PC-9 (cell line): ENCODE data around the gene TNFRSF25. TPM values are rescaled to one million over a fixed set of nuclear protein-coding genes. Genes with fewer than 3 reads are reported as not detected.

Experiments
- BruUV-seq: library from RNA; stranded (reverse); fragments of 400-500 nt; replicated peaks from 2 replicates; lab custom pipeline; 2021; lab: Mats Ljungman, UMichigan
- CTCF ChIA-PET: fragments of 300-600 bp; sonication (Branson Sonifier 250); formaldehyde crosslinking; loops from one replicate; lab custom pipeline; 2022; ENCODE audit warnings: antibody characterized with exemption; lab: Charles Lee
- POLR2A ChIA-PET: fragments of 300-600 bp; sonication (Branson Sonifier 250); formaldehyde crosslinking; loops from one replicate; lab custom pipeline; 2022; ENCODE audit warnings: antibody characterized with exemption; ENCODE audit not compliant: unreplicated experiment; lab: Charles Lee
- DNase-seq, 2 experiments: peaks; one replicate each; pipeline versions ENCODE4 v3.0.0 to v3.0.0-alpha.2; 2015 to 2022; ENCODE audit warnings: mixed read lengths in 1 of 2
- H2AFZ ChIP-seq: fragments of 200-600 bp; sonication (generic); 2 replicates; pipeline ENCODE4 v1.8.1; 2017; ENCODE audit warnings: antibody characterized with exemption
- H3F3A ChIP-seq: fragments of 200-600 bp; sonication (generic); 2 replicates; pipeline ENCODE4 v1.8.1; 2017; ENCODE audit warnings: antibody characterized with exemption, mild to moderate bottlenecking, low read depth; ENCODE audit not compliant: insufficient read depth
- H3K27ac ChIP-seq: fragments of 200-600 bp; sonication (generic); 2 replicates; pipeline ENCODE4 v1.6.1; 2016; ENCODE audit warnings: mixed run types
- H3K27me3 ChIP-seq: fragments of 200-600 bp; sonication (generic); 2 replicates; pipeline ENCODE4 v1.6.1; 2016; ENCODE audit warnings: low read depth, mixed run types; ENCODE audit not compliant: insufficient read depth
- H3K36me3 ChIP-seq: fragments of 200-600 bp; sonication (generic); 2 replicates; pipeline ENCODE4 v1.6.1; 2016; ENCODE audit warnings: low read depth, mixed run types
- H3K4me1 ChIP-seq: fragments of 200-600 bp; sonication (generic); replicated peaks from 2 replicates; pipeline ENCODE4 v1.6.1; 2016; ENCODE audit warnings: mixed run types; ENCODE audit not compliant: insufficient read depth
- H3K4me2 ChIP-seq: fragments of 200-600 bp; sonication (generic); 2 replicates; pipeline ENCODE4 v1.6.1; 2017; ENCODE audit warnings: mixed run types
- H3K4me3 ChIP-seq: fragments of 200-600 bp; sonication (generic); 2 replicates; pipeline ENCODE4 v1.6.1; 2016; ENCODE audit warnings: mixed run types
- H3K79me2 ChIP-seq: fragments of 200-600 bp; sonication (generic); 2 replicates; pipeline ENCODE4 v1.6.1; 2017; ENCODE audit warnings: low read depth, mixed run types
- H3K9me2 ChIP-seq: fragments of 200-600 bp; sonication (generic); 2 replicates; pipeline ENCODE4 v1.8.1; 2017; ENCODE audit warnings: mild to moderate bottlenecking; ENCODE audit not compliant: insufficient read depth
- H3K9me3 ChIP-seq: fragments of 200-600 bp; sonication (generic); 2 replicates; pipeline ENCODE4 v1.8.1; 2016; ENCODE audit warnings: low read depth; ENCODE audit not compliant: insufficient read depth
- H4K20me1 ChIP-seq: fragments of 200-600 bp; sonication (generic); 2 replicates; pipeline ENCODE4 v1.8.1; 2017; ENCODE audit not compliant: insufficient read depth
- CTCF ChIP-seq: fragments of 200-600 bp; sonication (generic); conservative IDR thresholded peaks from 2 replicates; pipeline ENCODE4 v1.6.1; 2017; ENCODE audit warnings: mixed run types, antibody characterized with exemption, mild to moderate bottlenecking, moderate library complexity
- EZH2 ChIP-seq: fragments of 200-600 bp; sonication (generic); IDR thresholded peaks from 2 replicates; pipeline ENCODE4 v1.8.0; 2017; ENCODE audit warnings: antibody characterized with exemption, low read depth
- intact Hi-C: fragments of 100-400 bp; cut with micrococcal nuclease; formaldehyde crosslinking; loops from one replicate; pipeline ENCODE4 v1.10.0; 2022; ENCODE audit not compliant: unreplicated experiment
- total RNA-seq: library from RNA; stranded (reverse); gene quantifications from 2 replicates; pipeline ENCODE4 v1.2.3, GENCODE V29; 2021

TNFRSF25 gene
- total RNA-seq, 1 experiment from 2014 or later, result 12.3 TPM

GRCh38 chr1:6461051-6461530, 4.9 kb downstream of the TNFRSF25 start:
- no peaks in the 10 kb centered on the region for H3K9me3 ChIP-seq
- TF ChIP-seq CTCF, result no peak
- no peak for TF ChIP-seq EZH2
- H3K4me2 ChIP-seq, result no peak overlapping the region
- no peaks in the 10 kb centered on the region for H3F3A ChIP-seq
- no peak overlapping the region for H3K4me3 ChIP-seq
- no peak for DNase-seq
- H3K27ac ChIP-seq, result no peak overlapping the region
- no TSS peak for BruUV-seq
- H4K20me1 ChIP-seq, result no peaks in the 10 kb centered on the region
- H3K4me1 ChIP-seq, result no peaks in the 10 kb centered on the region
- no peaks in the 10 kb centered on the region for H3K79me2 ChIP-seq
- CTCF ChIA-PET, result no interaction called here
- H3K9me2 ChIP-seq, result no peaks in the 10 kb centered on the region
- no peaks in the 10 kb centered on the region for H3K27me3 ChIP-seq
- H3K36me3 ChIP-seq, result no peaks in the 10 kb centered on the region
- no peak overlapping the region for H2AFZ ChIP-seq
- intact Hi-C loops, result no loop called here
- POLR2A ChIA-PET, result no interaction called here

GRCh38 chr1:6460301-6461050, 5.5 kb downstream of the TNFRSF25 start:
- Histone ChIP-seq H3K4me1 (no peaks in the 10 kb centered on the region), H3K27me3 (no peaks in the 10 kb centered on the region), H3K36me3 (no peaks in the 10 kb centered on the region), H3K27ac (no peak overlapping the region), H3K4me3 (no peak overlapping the region), H3F3A (no peaks in the 10 kb centered on the region), H3K9me2 (no peaks in the 10 kb centered on the region), H3K4me2 (no peak overlapping the region), H2AFZ (no peak overlapping the region), H4K20me1 (no peaks in the 10 kb centered on the region), H3K79me2 (no peaks in the 10 kb centered on the region), H3K9me3 (no peaks in the 10 kb centered on the region)
- intact Hi-C loops, result no loop called here
- DNase-seq, result no peak
- TF ChIP-seq CTCF (no peak), EZH2 (no peak)
- CTCF ChIA-PET, result no interaction called here
- POLR2A ChIA-PET, result no interaction called here
- BruUV-seq, result no TSS peak

GRCh38 chr1:6459850-6460265, 6.1 kb downstream of the TNFRSF25 start:
- Histone ChIP-seq H3K9me3 (no peaks in the 10 kb centered on the region), H3F3A (no peaks in the 10 kb centered on the region), H3K4me2 (no peak overlapping the region), H4K20me1 (no peaks in the 10 kb centered on the region), H3K79me2 (no peaks in the 10 kb centered on the region), H3K9me2 (no peaks in the 10 kb centered on the region), H2AFZ (no peak overlapping the region), H3K27me3 (no peaks in the 10 kb centered on the region), H3K4me1 (no peaks in the 10 kb centered on the region), H3K4me3 (no peak overlapping the region), H3K27ac (no peak overlapping the region), H3K36me3 (no peaks in the 10 kb centered on the region)
- intact Hi-C loops, result no loop called here
- ChIA-PET CTCF (no interaction called here), POLR2A (no interaction called here)
- DNase-seq, result no peak
- TF ChIP-seq EZH2, result no peak
- no peak for TF ChIP-seq CTCF
- no TSS peak for BruUV-seq
